Nephron progenitor cell (in vitro differentiated cells): ENCODE measurements around the gene PRDM11.

Experiments
- DNase-seq: peaks from one replicate; pipeline ENCODE4 v3.0.0; 2021
- H3K27ac Mint-ChIP-seq: 2 replicates; pipeline ENCODE4 v1.8.0; 2021; ENCODE audit warnings: mild to moderate bottlenecking, moderate library complexity, mixed read lengths
- H3K27me3 Mint-ChIP-seq: 2 replicates; pipeline ENCODE4 v1.8.0; 2021; ENCODE audit warnings: mild to moderate bottlenecking, low read depth, mixed read lengths; ENCODE audit not compliant: poor library complexity
- H3K36me3 Mint-ChIP-seq: 2 replicates; pipeline ENCODE4 v1.8.0; 2021; ENCODE audit warnings: low read depth, mixed read lengths
- H3K4me1 Mint-ChIP-seq: 2 replicates; pipeline ENCODE4 v1.8.0; 2021; ENCODE audit warnings: mixed read lengths
- H3K4me3 Mint-ChIP-seq: 2 replicates; pipeline ENCODE4 v1.8.0; 2021; ENCODE audit warnings: mild to moderate bottlenecking, moderate library complexity, mixed read lengths
- H3K9me3 Mint-ChIP-seq: 2 replicates; pipeline ENCODE4 v1.8.0; 2021; ENCODE audit warnings: mild to moderate bottlenecking, moderate library complexity, mixed read lengths
- CTCF ChIP-seq: fragments of 200-600 bp; sonication (generic); IDR thresholded peaks from 2 replicates; pipeline ENCODE4 v1.5.0; 2021; ENCODE audit warnings: antibody characterized with exemption

PRDM11 gene

GRCh38 chr11:45227836-45228235 lies 81.4 kb downstream of the PRDM11 start:
- H3K27ac Mint-ChIP-seq, result no peak overlapping the region
- TF ChIP-seq CTCF, result no peak
- H3K27me3 Mint-ChIP-seq, result peaks cover 2% of the 10 kb centered on the region
- H3K4me3 Mint-ChIP-seq, result no peak overlapping the region
- no peak for DNase-seq
- no peaks in the 10 kb centered on the region for H3K4me1 Mint-ChIP-seq
- H3K36me3 Mint-ChIP-seq, result peaks cover 55% of the 10 kb centered on the region
- H3K9me3 Mint-ChIP-seq, result no peaks in the 10 kb centered on the region

- H3K36me3 Mint-ChIP-seq, result peaks cover 40% of the 10 kb centered on the region
- H3K27ac Mint-ChIP-seq, result no peak overlapping the region
- no peaks in the 10 kb centered on the region for H3K9me3 Mint-ChIP-seq
- no peaks in the 10 kb centered on the region for H3K4me1 Mint-ChIP-seq
- no peak overlapping the region for H3K4me3 Mint-ChIP-seq
- H3K27me3 Mint-ChIP-seq, result peaks cover 2% of the 10 kb centered on the region
- no peak for TF ChIP-seq CTCF
- DNase-seq, result no peak
Observed at GRCh38 chr11:45229401-45230020, 83.1 kb downstream of the PRDM11 start.

- peaks cover 23% of the 10 kb centered on the region for H3K27me3 Mint-ChIP-seq
- H3K36me3 Mint-ChIP-seq, result peaks cover 11% of the 10 kb centered on the region
- no peak overlapping the region for H3K27ac Mint-ChIP-seq
- no peak for DNase-seq
- no peak for TF ChIP-seq CTCF
- peaks cover 7% of the 10 kb centered on the region for H3K4me1 Mint-ChIP-seq
- H3K4me3 Mint-ChIP-seq, result no peak overlapping the region
- no peaks in the 10 kb centered on the region for H3K9me3 Mint-ChIP-seq
Observed at GRCh38 chr11:45232341-45233080, 86.1 kb downstream of the PRDM11 start.

- DNase-seq, result peak; percentile 83
Observed at GRCh38 chr11:45233121-45233803, 86.8 kb downstream of the PRDM11 start.

GRCh38 chr11:45233804-45234170 lies 87.3 kb downstream of the PRDM11 start:
- no peak overlapping the region for H3K4me3 Mint-ChIP-seq
- no peak for TF ChIP-seq CTCF
- H3K27me3 Mint-ChIP-seq, result peaks cover 30% of the 10 kb centered on the region
- no peaks in the 10 kb centered on the region for H3K9me3 Mint-ChIP-seq
- H3K36me3 Mint-ChIP-seq, result peaks cover 1% of the 10 kb centered on the region
- H3K4me1 Mint-ChIP-seq, result peaks cover 7% of the 10 kb centered on the region
- H3K27ac Mint-ChIP-seq, result no peak overlapping the region
- DNase-seq, result no peak

More at GRCh38 chr11:45233121-45233803, 86.8 kb downstream of the PRDM11 start:
- Mint-ChIP-seq H3K36me3 (peaks cover 6% of the 10 kb centered on the region), H3K4me1 (peaks cover 7% of the 10 kb centered on the region), H3K27me3 (peaks cover 28% of the 10 kb centered on the region), H3K4me3 (no peak overlapping the region), H3K27ac (no peak overlapping the region), H3K9me3 (no peaks in the 10 kb centered on the region)
- peak; percentile 82 for TF ChIP-seq CTCF
